Heart left ventricle (tissue), 13 donors: ENCODE measurements around the gene F2R.

Source experiments
- POLR2A ChIP-seq, 2 donors: fragments of 450-650 bp; IDR thresholded peaks; one replicate each; pipeline ENCODE4 v1.6.1; 2017; ENCODE audit warnings: antibody characterized with exemption in 2 of 2, mild to moderate bottlenecking in 2 of 2, moderate library complexity in 2 of 2
- TF ChIP-seq, protein P1 (sequence below), 12 donors: fragments of 200-600 bp; sonication (generic) in 4 of 12; IDR thresholded peaks; one replicate each; pipeline versions ENCODE4 v1.5.0 to v1.8.0; 2018 to 2022; ENCODE audit warnings: antibody characterized with exemption in 12 of 12, mild to moderate bottlenecking in 5 of 12
- donor health status: ischemic (EF 13 %, LVEDD 7.1; RV severe dilation, severe dysfunction).
- donor health status: DM: no; HTN: yes; CAD: no.
- donor health status: DM: no; HTN: no; CAD: no.
- donor health status: ischemic (EF 25% LVEDD 6.9; RV normal size, moderate dysfunction).
- donor health status: ischemic (EF 25% LVEDD 5.7; RV mildly dilated, moderate dysfunction).
- donor health status: ischemic (EF 35%, LVEDD 5.7; RV mildly dilated, moderate dysfunction).
- donor health status: nonischemic (EF 11% LVEDD 7.7; RV severe dilation, severe dysfunction).
- donor health status: DM: yes; HTN: yes; CAD: no.
- donor health status: PGD.
- donor health status: ischemic (EF 29% LVEDD 5.4; RV normal size, mild dysfunction).
- donor health status: nonischemic (EF 23%, LVEDD 6.1; RV moderate dilation, normal function).

DNA sequence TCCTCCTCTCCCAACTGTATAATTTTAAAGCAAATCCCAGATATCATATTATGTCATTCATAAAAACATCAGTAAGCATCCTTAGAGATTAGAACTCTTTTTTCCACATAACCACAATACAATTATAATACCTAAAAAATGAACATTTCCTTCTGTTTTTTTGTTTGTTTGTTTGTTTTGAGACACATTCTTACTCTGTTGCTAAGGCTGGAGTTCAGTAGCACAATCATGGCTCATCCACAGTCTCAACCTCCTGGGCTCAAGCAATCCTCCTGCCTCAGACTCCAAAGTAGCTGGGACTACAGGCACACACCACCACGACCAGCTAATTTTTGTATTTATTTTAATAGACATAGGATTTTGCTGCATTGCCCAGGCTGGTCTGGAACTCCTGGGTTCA is 8.0 kb downstream of the F2R start:
- TF ChIP-seq, protein P1, sequence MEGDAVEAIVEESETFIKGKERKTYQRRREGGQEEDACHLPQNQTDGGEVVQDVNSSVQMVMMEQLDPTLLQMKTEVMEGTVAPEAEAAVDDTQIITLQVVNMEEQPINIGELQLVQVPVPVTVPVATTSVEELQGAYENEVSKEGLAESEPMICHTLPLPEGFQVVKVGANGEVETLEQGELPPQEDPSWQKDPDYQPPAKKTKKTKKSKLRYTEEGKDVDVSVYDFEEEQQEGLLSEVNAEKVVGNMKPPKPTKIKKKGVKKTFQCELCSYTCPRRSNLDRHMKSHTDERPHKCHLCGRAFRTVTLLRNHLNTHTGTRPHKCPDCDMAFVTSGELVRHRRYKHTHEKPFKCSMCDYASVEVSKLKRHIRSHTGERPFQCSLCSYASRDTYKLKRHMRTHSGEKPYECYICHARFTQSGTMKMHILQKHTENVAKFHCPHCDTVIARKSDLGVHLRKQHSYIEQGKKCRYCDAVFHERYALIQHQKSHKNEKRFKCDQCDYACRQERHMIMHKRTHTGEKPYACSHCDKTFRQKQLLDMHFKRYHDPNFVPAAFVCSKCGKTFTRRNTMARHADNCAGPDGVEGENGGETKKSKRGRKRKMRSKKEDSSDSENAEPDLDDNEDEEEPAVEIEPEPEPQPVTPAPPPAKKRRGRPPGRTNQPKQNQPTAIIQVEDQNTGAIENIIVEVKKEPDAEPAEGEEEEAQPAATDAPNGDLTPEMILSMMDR (IDR thresholded peaks at IDR 0.05) = no peak
- no peak for TF ChIP-seq POLR2A (IDR thresholded peaks at IDR 0.05)
